AG04449 (cell line): ENCODE data around the gene FBXL13.
"Not testable (repeated sequence)": the region's sequence is repeated elsewhere in the genome, so short reads cannot be mapped to it uniquely, and the experiment has no call there.

Experiments used
- CTCF ChIA-PET: fragments of 350-600 bp; formaldehyde crosslinking; extraction: SDS; loops from one replicate; lab custom pipeline; 2021; ENCODE audit warnings: antibody characterized with exemption; lab: Yijun Ruan, JAX
- POLR2A ChIA-PET: fragments of 400-600, 350-600 bp; formaldehyde crosslinking; extraction: SDS; loops from one replicate; lab custom pipeline; 2020; ENCODE audit warnings: antibody characterized with exemption, inconsistent platforms; lab: Yijun Ruan, JAX
- DNase-seq: peaks from one replicate; pipeline ENCODE4 v3.0.0-alpha.2; 2010; ENCODE audit warnings: low read depth, low spot score
- H3K4me3 ChIP-seq: 2 replicates; pipeline ENCODE4 v1.5.1; 2011; ENCODE audit warnings: low read depth, mild to moderate bottlenecking, control low read depth, low read length
- CTCF ChIP-seq: IDR thresholded peaks from one replicate; pipeline ENCODE4 v1.5.1; 2011; ENCODE audit warnings: mild to moderate bottlenecking, moderate library complexity, low read length, control low read depth, inconsistent platforms; ENCODE audit not compliant: insufficient read depth; ENCODE audit errors: missing control alignments

The FBXL13 gene

GRCh38 chr7:103063895-103064294 lies 10.7 kb downstream of the FBXL13 start:
- H3K4me3 ChIP-seq = no peak overlapping the region
- POLR2A ChIA-PET = no interaction called here
- TF ChIP-seq CTCF = no peak
- no peak for DNase-seq
- CTCF ChIA-PET = interaction anchor here (1.0 to 1.2 kb wide), 3 partner anchors 9 to 306 kb away, joined by 3 to 6 read pairs (median 3); no protein-coding TSS in a partner anchor

- H3K4me3 ChIP-seq = no peak overlapping the region
- ChIA-PET CTCF (interaction anchor here (0.9 to 2.5 kb wide), 6 partner anchors 9 to 302 kb away, joined by 3 to 6 read pairs (median 4); partner anchors contain the start of genes ARMC10 and FBXL13), POLR2A (no interaction called here)
- no peak for DNase-seq
- no peak for TF ChIP-seq CTCF
Measured at GRCh38 chr7:103059471-103059870, 15.1 kb downstream of the FBXL13 start.

- POLR2A ChIA-PET = no interaction called here
- no peak overlapping the region for H3K4me3 ChIP-seq
- TF ChIP-seq CTCF = no peak
- CTCF ChIA-PET = interaction anchor here (0.8 to 2.5 kb wide), 6 partner anchors 9 to 300 kb away, joined by 3 to 6 read pairs (median 5); partner anchors contain the start of genes ARMC10 and FBXL13
- DNase-seq = no peak
Measured at GRCh38 chr7:103058122-103058521, 16.5 kb downstream of the FBXL13 start.

GRCh38 chr7:103056006-103056405 lies 18.6 kb downstream of the FBXL13 start:
- POLR2A ChIA-PET, DNase-seq, CTCF ChIA-PET, H3K4me3 ChIP-seq: not testable (repeated sequence)

GRCh38 chr7:103051519-103051918 lies 23.1 kb downstream of the FBXL13 start:
- no peak for TF ChIP-seq CTCF
- H3K4me3 ChIP-seq = no peak overlapping the region
- ChIA-PET CTCF (interaction anchor here (6.0 kb wide), 1 partner anchor 10 kb away, joined by 42 read pairs; no protein-coding TSS in a partner anchor), POLR2A (no interaction called here)
- DNase-seq = no peak

- ChIA-PET CTCF (interaction anchor here (1.2 to 6.0 kb wide), 3 partner anchors 10 to 130 kb away, joined by 3 to 42 read pairs (median 5); no protein-coding TSS in a partner anchor), POLR2A (no interaction called here)
- no peak for DNase-seq
- no peak overlapping the region for H3K4me3 ChIP-seq
- no peak for TF ChIP-seq CTCF
Measured at GRCh38 chr7:103048833-103049232, 25.8 kb downstream of the FBXL13 start.

- H3K4me3 ChIP-seq, DNase-seq, CTCF ChIA-PET, POLR2A ChIA-PET: not testable (repeated sequence)
Measured at GRCh38 chr7:103041815-103042214, 32.8 kb downstream of the FBXL13 start.

GRCh38 chr7:103037823-103038739 lies 36.5 kb downstream of the FBXL13 start:
- DNase-seq, H3K4me3 ChIP-seq, CTCF ChIA-PET, POLR2A ChIA-PET: not testable (repeated sequence)
